ENCODE measurements around the gene PROCA1.
"Not testable (repeated sequence)": the region's sequence is repeated elsewhere in the genome, so short reads cannot be mapped to it uniquely, and the experiment has no call there.

The PROCA1 gene

GRCh38 chr17:28725660-28726225 lies 14.1 kb upstream of the PROCA1 start:
- peak in 2 of 4 experiments; percentile 47 to 51 for DNase-seq

- DNase-seq: no peak
Observed at GRCh38 chr17:28725166-28725659, 13.5 kb upstream of the PROCA1 start.

GRCh38 chr17:28724500-28725165 lies 12.9 kb upstream of the PROCA1 start:
- no peak for DNase-seq

- DNase-seq: not testable (repeated sequence)
Observed at GRCh38 chr17:28723836-28724499, 12.3 kb upstream of the PROCA1 start.

GRCh38 chr17:28723159-28723835 lies 11.6 kb upstream of the PROCA1 start:
- DNase-seq: no peak

- DNase-seq: no peak
Observed at GRCh38 chr17:28722417-28723158, 10.9 kb upstream of the PROCA1 start.

GRCh38 chr17:28720997-28721329 lies 9.3 kb upstream of the PROCA1 start:
- DNase-seq: not testable (repeated sequence)

- DNase-seq: no peak
Observed at GRCh38 chr17:28720247-28720996, 8.7 kb upstream of the PROCA1 start.

- DNase-seq: no peak
Observed at GRCh38 chr17:28719021-28719433, 7.3 kb upstream of the PROCA1 start.

- no peak for DNase-seq
Observed at GRCh38 chr17:28718333-28719020, 6.8 kb upstream of the PROCA1 start.

- peak in 1 of 4 experiments; percentile 14 for DNase-seq
Observed at GRCh38 chr17:28717578-28718332, 6.1 kb upstream of the PROCA1 start, which contains the start of gene RAB34. Gene RAB34 (minus strand): TSS chr17:28717868. CDS start chr17:28717266, 602 bp downstream.

GRCh38 chr17:28716740-28717577 lies 5.3 kb upstream of the PROCA1 start:
- no peak for DNase-seq

GRCh38 chr17:28715217-28715616 lies 3.5 kb upstream of the PROCA1 start:
- no peak for DNase-seq

GRCh38 chr17:28714281-28714680 lies 2.6 kb upstream of the PROCA1 start:
- DNase-seq: no peak

- DNase-seq: no peak
Observed at GRCh38 chr17:28712705-28713415, 1.2 kb upstream of the PROCA1 start.

- DNase-seq: peak in 3 of 4 experiments; percentile 27 to 41 (median 28)
Observed at GRCh38 chr17:28712032-28712704, 480 bp upstream of the PROCA1 start.

GRCh38 chr17:28710861-28711722 lies 596 bp downstream of the PROCA1 start:
- peak; percentile 57 to 89 (median 78) for DNase-seq
